TTC549 (cell line): ENCODE data around the gene GPR33.
"Not testable (repeated sequence)": the region's sequence is repeated elsewhere in the genome, so short reads cannot be mapped to it uniquely, and the experiment has no call there.

ENCODE experiments used
- FAIRE-seq: peaks from 2 replicates; lab custom pipeline; 2012; peaks lifted over from hg19 to GRCh38; lab: Jason Lieb, UNC

GPR33 gene, protein sequence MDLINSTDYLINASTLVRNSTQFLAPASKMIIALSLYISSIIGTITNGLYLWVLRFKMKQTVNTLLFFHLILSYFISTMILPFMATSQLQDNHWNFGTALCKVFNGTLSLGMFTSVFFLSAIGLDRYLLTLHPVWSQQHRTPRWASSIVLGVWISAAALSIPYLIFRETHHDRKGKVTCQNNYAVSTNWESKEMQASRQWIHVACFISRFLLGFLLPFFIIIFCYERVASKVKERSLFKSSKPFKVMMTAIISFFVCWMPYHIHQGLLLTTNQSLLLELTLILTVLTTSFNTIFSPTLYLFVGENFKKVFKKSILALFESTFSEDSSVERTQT

DNA sequence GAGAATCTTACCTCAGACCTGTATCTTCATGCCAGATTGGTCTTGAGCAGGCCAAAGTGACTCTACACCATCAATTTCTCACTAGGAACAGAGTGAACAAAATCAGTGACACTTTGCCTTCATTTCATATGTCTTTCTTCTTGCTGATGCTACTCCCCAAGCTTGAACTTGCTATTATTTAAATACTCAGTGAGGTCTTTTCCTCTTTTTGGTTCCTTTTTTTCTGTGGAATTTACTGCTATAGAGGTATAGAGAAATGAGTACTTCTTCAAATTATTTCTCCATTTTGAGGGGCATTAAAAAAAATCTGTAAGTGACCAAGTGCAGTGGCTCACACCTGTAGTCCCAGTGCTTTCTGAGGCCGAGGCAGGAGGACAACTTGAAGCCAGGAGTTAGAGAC is at the start of gene GPR33:
Gene GPR33, minus strand, starts transcription at position 154 of the 400 bp plus-strand sequence. CDS start 4,074 bp downstream, outside the sequence.
- no peak for FAIRE-seq

GRCh38 chr14:31536201-31536960 is 48.5 kb upstream of the GPR33 start:
- FAIRE-seq, result no peak

DNA sequence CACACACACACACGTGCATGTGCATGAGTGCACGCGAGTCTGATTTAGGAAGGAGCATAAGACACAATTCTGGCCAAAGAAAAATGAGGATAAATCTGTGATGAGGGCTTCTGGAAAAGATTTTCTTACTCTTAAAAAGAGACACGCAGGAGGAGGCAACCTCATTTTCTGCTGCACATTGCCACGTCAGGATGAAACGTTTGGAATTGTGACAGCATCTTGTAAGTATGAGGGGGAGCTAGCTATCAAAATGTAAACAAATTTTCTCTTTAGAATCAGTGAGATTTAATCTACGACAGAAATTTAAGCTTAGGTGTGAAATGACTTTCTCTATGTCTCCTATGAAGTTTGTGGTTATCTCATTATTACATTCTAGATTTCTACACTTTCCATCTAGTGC is 42.3 kb upstream of the GPR33 start:
- FAIRE-seq, result no peak

DNA sequence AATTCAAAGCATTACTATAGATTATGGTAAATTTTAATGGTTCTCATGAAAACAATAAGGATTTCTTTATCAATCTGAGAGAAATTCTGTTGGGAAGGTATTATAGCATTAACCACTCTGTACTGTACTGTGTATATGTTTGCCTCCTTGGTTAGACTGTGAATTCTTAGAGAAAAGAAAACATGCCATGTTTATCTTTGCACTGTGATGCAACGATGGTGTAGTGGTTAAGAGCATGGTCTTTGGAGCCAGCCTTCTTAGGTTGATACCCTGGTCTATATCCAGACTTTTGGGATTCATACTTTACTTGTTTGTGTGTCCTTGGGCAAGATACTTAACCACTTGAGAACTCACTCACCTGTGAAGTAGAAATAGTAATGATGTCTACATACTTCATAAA is 41.2 kb upstream of the GPR33 start:
- no peak for FAIRE-seq

DNA sequence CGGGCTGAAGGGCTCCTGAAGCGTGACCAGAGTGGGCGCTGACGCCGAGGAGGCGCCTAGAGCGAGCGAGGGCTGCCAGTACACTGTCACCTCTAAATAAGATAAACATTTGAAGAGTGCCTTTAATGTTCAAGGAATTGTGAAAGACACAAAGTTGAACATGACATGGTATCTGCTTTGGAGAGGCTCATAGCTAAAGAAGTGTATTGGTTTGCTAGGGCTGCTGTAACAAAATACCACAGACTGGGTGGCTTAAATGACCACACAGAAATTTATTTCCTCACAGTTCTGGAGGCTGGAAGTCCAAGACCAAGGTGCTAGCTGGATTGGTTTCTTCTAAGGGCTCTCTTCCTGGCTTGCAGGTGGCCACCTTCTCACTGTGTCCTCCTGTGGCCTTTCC is 39.7 kb upstream of the GPR33 start:
- no peak for FAIRE-seq

- no peak for FAIRE-seq
These were observed 39.2 kb upstream of the GPR33 start for GRCh38 chr14:31527087-31527486.

DNA sequence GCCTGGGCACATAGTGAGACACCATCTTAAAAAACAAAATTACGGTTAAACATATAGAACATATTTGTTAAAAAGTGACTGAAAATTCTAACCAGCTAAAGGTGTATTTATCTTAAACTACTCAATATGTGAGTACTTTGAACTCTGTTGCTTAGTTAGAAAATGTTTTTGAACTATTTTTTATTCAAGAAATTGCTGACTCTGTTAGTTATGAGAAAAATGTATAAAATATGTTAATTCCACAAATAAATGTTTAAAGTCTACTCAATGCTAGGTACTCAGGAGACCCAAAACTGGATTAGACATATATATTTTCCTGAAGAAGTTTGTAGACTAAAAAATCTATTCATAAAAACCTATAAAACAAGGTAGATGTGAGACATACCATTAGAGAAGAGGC is 23.0 kb upstream of the GPR33 start:
- FAIRE-seq, result no peak

DNA sequence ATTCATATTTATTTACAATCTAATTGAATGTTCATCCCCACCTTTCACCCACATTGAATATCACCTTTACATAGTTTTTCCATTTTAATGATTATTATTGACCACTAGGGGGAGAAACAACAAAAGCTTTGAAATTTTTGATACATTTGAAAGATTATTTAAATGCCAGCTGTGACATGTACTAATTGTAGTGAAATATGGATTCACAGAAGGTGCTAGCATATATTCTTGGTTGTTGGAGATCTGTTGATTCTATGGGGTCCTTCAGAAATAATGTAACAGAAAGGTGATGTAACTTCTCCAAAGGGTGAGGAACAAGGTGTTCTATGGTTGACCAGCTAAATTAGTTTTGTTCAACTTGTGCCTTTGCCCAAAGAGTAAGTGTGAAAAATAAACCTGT is 22.4 kb upstream of the GPR33 start:
- peak; percentile 83 for FAIRE-seq

GRCh38 chr14:31508135-31508534 is 20.3 kb upstream of the GPR33 start:
- FAIRE-seq, result no peak

- no peak for FAIRE-seq
These were observed 17.6 kb upstream of the GPR33 start for GRCh38 chr14:31505411-31505810.

- FAIRE-seq, result no peak
These were observed 14.0 kb upstream of the GPR33 start for GRCh38 chr14:31501870-31502269.

GRCh38 chr14:31492759-31493498 is 5.1 kb upstream of the GPR33 start:
- FAIRE-seq, result no peak

DNA sequence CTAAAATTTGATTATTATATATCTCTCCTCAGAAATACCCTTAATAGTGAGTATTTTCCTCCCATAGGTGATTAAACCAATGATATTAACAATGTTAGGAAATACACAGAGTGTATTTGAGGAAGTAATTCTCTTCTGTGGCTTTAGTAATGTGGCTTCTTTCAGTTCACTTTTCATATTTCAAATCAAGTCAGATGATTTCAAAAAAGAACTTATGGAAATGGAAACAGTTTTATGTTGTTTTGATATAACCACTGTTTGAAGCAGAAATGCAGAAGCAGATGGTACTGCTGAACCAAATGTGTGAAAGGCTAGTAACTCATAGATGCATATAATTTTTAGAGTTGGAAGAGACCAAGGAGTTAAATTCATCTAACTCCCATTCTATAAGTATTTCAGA is 1.9 kb upstream of the GPR33 start:
- FAIRE-seq, result no peak

DNA sequence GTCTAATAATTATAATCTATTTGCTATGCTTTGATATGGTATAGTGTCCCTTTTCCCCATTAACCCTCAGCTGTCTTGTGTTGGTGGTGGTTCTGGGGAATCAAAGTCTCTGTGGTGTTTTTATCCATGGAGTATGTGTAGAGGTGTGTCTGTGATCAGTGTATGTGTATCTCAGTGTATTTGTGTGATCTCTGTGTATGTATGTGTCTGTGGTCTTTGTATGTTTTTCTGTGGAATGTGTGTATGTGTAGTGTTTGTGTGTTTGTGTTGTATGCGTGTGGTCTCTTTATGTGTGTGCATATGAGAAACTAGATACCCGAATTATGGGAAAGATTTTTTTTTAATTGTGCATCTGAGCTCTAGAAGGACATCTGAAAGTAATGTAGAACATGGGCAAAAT is 1.1 kb downstream of the GPR33 start:
- no peak for FAIRE-seq

- no peak for FAIRE-seq
These were observed 3.1 kb downstream of the GPR33 start for GRCh38 chr14:31484754-31485153.

DNA sequence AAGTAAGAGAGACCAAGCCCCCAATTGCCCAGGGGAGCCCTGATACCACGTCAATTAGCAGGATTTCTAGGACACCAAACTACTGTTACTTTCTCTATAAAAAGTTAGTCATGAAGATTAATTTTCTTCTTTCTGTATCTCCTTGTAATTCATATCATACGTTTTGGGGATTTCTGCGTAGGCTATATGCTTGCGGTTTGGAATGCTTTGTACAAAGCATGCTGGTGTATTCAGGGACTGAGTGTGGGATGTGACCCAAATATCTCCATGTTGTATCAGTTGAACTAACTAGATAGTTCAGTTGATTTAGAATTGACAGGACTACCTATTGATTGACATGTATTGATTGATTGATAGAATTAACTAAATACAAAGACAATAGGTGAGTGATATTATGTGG is 7.7 kb downstream of the GPR33 start:
- FAIRE-seq, result no peak

DNA sequence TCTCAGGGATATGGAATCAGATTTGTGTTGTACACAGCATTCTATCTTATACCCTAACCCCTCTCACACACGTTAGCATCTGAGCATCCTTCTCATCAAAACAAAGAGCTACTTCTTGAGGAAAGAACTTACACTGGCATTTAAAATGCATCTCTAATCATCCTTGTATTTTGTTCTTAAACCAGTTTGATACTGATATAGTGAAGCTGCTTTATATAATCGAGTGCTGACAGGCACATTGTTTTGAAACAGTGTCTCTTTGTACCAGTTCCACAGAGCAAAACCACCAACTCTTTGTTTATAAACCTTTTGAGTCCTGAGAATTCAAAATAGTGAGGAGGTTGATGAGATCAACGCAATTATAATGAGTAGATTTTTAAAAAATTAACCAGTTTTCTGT is 8.8 kb downstream of the GPR33 start:
- no peak for FAIRE-seq

- FAIRE-seq, result no peak
These were observed 10.6 kb downstream of the GPR33 start for GRCh38 chr14:31477248-31477647.

DNA sequence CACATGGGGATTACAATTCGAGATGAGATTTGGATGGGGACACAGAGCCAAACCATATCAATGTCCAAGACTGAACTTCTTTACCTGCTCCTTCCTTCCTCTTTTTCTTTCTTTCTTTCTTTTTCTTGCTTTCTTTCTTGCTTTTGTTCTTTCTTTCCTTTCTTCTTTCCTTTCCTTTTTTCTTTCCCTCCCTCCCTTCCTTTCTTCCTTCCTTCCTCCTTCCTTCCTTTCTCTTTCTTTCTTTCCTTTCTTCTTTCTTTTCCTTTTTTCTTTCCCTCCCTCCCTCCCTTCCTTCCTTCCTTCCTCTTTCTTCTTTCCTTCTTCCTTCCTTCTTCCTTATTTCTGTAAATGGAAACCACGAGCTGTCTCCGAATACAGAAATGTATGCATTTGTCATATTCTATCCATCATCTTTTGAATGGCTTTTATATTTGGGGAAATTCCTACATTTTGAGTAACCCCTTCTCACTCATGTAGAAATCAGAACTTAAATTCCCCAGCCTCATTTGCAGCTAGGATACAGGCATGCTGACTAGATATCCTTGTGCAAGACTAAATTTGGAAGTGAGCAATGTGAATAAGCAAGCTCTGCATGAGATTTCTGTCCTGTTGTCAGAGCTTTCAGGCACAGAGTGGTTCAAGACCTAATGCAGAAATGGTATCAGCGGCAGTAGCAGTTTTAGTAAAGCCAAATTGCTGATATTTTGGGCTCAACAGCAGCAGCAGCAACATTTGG is 11.5 kb downstream of the GPR33 start:
- no peak for FAIRE-seq

DNA sequence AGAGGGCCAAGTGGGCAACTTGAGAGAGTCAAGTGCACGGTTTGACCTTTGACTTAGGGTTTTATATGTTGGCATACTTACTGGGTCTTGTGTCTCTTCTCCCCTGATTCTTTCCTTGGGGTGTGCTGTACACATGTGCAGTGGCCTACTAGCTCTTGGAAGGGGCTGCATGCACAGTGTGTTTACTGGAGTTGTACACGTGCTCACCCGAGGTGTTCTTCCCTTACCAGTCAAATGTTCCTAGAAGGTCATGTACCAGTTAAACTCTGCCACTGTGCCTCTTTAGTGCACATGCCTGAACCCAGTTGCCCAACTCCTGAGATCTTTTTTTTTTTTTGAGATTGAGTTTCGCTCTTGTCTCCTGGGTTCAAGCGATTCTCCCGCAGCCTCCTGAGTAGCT is 21.3 kb downstream of the GPR33 start:
- no peak for FAIRE-seq

- no peak for FAIRE-seq
These were observed 22.7 kb downstream of the GPR33 start for GRCh38 chr14:31465111-31465510.

DNA sequence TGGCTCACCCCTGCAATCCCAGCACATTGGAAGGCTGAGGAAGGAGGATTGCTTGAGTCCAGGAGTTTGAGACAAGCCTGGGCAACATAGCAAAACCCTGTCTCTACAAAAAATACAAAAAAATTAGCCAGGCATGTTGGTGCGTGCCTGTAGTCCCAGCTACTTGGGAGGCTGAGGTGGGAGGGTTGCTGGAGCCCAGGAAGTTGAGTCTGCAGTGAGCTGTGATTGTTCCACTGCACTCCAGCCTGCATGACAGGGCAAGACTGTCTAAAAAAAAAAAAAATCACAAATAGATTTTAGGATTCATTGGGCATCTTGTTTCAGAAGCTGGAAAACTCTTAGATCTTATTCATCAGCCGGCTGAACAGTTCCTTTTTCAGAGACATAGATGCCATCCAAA is 25.4 kb downstream of the GPR33 start:
- not testable (repeated sequence) for FAIRE-seq
